Measurements from ENCODE around the gene FXR2.

GRCh38 chr17:7553356-7553755 lies 61.3 kb downstream of the FXR2 start:
- TF ChIP-seq CTCF (IDR thresholded peaks at IDR 0.05), result no peak
- no peak for TF ChIP-seq ZFX (IDR thresholded peaks at IDR 0.05; ENCODE audit: borderline replicate concordance)

All from 22Rv1 (cell line).